GM23338 (cell line): Measurements from ENCODE around the gene MAN1C1. TPM values are rescaled to one million over a fixed set of nuclear protein-coding genes. Genes with fewer than 3 reads are reported as not detected.

ENCODE experiments used
- CREB1 ChIP-seq: fragments of 250-450 bp; sonication (Bioruptor Pico); IDR thresholded peaks from 2 replicates; pipeline ENCODE4 v1.5.0; 2020; ENCODE audit warnings: low read depth, mild to moderate bottlenecking, moderate library complexity
- EZH2 ChIP-seq: fragments of 200-600 bp; sonication (generic); IDR thresholded peaks from one replicate; pipeline ENCODE4 v1.8.0; 2017; ENCODE audit warnings: antibody characterized with exemption, mild to moderate bottlenecking, low read depth; ENCODE audit not compliant: unreplicated experiment
- NANOG ChIP-seq: IDR thresholded peaks from 2 replicates; pipeline ENCODE4 v1.6.1; 2016; ENCODE audit warnings: antibody characterized with exemption, borderline replicate concordance
- REST ChIP-seq: IDR thresholded peaks from one replicate; pipeline ENCODE4 v1.6.1; 2018; ENCODE audit warnings: antibody characterized with exemption; ENCODE audit not compliant: unreplicated experiment
- STAT1 ChIP-seq: IDR thresholded peaks from one replicate; pipeline ENCODE4 v1.6.1; 2016; ENCODE audit warnings: antibody characterized with exemption; ENCODE audit not compliant: unreplicated experiment
- ZNF114 ChIP-seq: fragments of 250-450 bp; sonication (Bioruptor Pico); IDR thresholded peaks from 2 replicates; pipeline ENCODE4 v1.5.0; 2020; ENCODE audit warnings: mild to moderate bottlenecking, moderate library complexity
- ZNF462 ChIP-seq: fragments of 250-450 bp; sonication (Bioruptor Pico); IDR thresholded peaks from 2 replicates; pipeline ENCODE4 v1.5.0; 2020; ENCODE audit warnings: mild to moderate bottlenecking, moderate library complexity
- polyA plus RNA-seq: library from polyadenylated mRNA; unstranded; fragments of >200 nt; fragmentation: Nextera tagmentation; extraction: Ambion mirVana; gene quantifications from 2 replicates; pipeline ENCODE4 v1.2.1, GENCODE V29; 2016
- total RNA-seq: library from RNA; depleted of rRNA; stranded (reverse); fragments of >200 nt; shearing (Covaris generic); gene quantifications from 2 replicates; pipeline ENCODE4 v1.2.3, GENCODE V29; 2014

Gene MAN1C1
- total and polyA plus RNA-seq, 2 experiments from 2014 or later, result 5.4 to 13.6 TPM

- no peak for TF ChIP-seq ZNF462
- TF ChIP-seq STAT1, result no peak
- TF ChIP-seq EZH2, result no peak
- TF ChIP-seq NANOG, result no peak
- no peak for TF ChIP-seq REST
- TF ChIP-seq CREB1, result no peak
- no peak for TF ChIP-seq ZNF114
Measured at GRCh38 chr1:25615172-25615541, 1.4 kb upstream of the MAN1C1 start (continued).
